ENCODE measurements around the gene BDNF. TPM values are rescaled to one million over a fixed set of nuclear protein-coding genes. Genes with fewer than 3 reads are reported as not detected.

Gene BDNF
- total and polyA plus RNA-seq, 2 donors (not counting 3 experiments of a cell fraction or from before 2014, with no cell fraction given), result 3.1 to 3.6 TPM

- peak; percentile 18 for DNase-seq (ENCODE audit: low read depth, low spot score)
- no peaks in the 10 kb centered on the region for H3K79me2 ChIP-seq (ENCODE audit: control insufficient read depth, insufficient read depth, low read length)
- no peak overlapping the region for H3K4me2 ChIP-seq (ENCODE audit: insufficient read depth, low read length)
- no peak overlapping the region for H3K27ac ChIP-seq (ENCODE audit: insufficient read depth, low read depth, low read length)
- CTCF ChIA-PET, result no interaction called here
- intact Hi-C loops (cut with micrococcal nuclease), result no loop called here
- no peaks in the 10 kb centered on the region for H4K20me1 ChIP-seq (replicated peaks; ENCODE audit: control insufficient read depth, extremely low read depth, insufficient read depth, low read length)
- H3K9me3 ChIP-seq (replicated peaks; ENCODE audit: control insufficient read depth, insufficient read depth, low read length), result no peaks in the 10 kb centered on the region
- no peaks in the 10 kb centered on the region for H3K9me1 ChIP-seq (replicated peaks; ENCODE audit: control insufficient read depth, extremely low read depth, insufficient read depth, low read length)
- dilution Hi-C loops (cut with MboI; ENCODE audit: extremely low pct_ligation_motif_present, low sequenced_read_pairs), result no loop called here
- POLR2A ChIA-PET, result no interaction called here
- FAIRE-seq, result no peak
- no peak overlapping the region for H3K4me3 ChIP-seq (replicated peaks in 1 of 3; ENCODE audit: insufficient read depth in 1 of 3, low read depth in 1 of 3, low read length in 3 of 3)
- H3K36me3 ChIP-seq (ENCODE audit: control insufficient read depth in 2 of 2, extremely low read depth in 1 of 2, insufficient read depth in 2 of 2, low read length in 2 of 2), result no peaks in the 10 kb centered on the region
- no TSS peak for BruUV-seq (replicated peaks)
- H2AFZ ChIP-seq (ENCODE audit: low read depth, low read length), result no peak overlapping the region
- peaks cover 10 to 18% of the 10 kb centered on the region in 2 experiments for H3K27me3 ChIP-seq (ENCODE audit: control insufficient read depth in 2 of 2, insufficient read depth in 2 of 2, low read length in 2 of 2)
- TF ChIP-seq GATA2 (IDR thresholded peaks at IDR 0.05; ENCODE audit: insufficient read depth, insufficient read length, low read depth, low read length), result no peak
- no peak for TF ChIP-seq FOS (IDR thresholded peaks at IDR 0.05; ENCODE audit: borderline replicate concordance, insufficient read depth, low read length)
- TF ChIP-seq MAX (IDR thresholded peaks at IDR 0.05; ENCODE audit: insufficient read depth, insufficient read length), result no peak
- TF ChIP-seq JUN (IDR thresholded peaks at IDR 0.05; ENCODE audit: borderline replicate concordance, insufficient read depth, insufficient read length, low read depth), result no peak
- TF ChIP-seq EZH2 (IDR thresholded peaks at IDR 0.05; ENCODE audit: borderline replicate concordance, low read depth, low read length, severe bottlenecking), result no peak
- TF ChIP-seq POLR2AphosphoS5 (IDR thresholded peaks at IDR 0.05; ENCODE audit: insufficient read depth, low read depth, low read length), result no peak
- no peak for TF ChIP-seq CTCF (IDR thresholded peaks at IDR 0.05; ENCODE audit: extremely low read depth in 1 of 2, insufficient read depth in 1 of 2, low read depth in 1 of 2, low read length in 2 of 2)
- no peak for TF ChIP-seq POLR2A (IDR thresholded peaks at IDR 0.05; ENCODE audit: low read depth, low read length)
- TF ChIP-seq MYC (IDR thresholded peaks at IDR 0.05; ENCODE audit: low read depth, low read length), result no peak
- no peak overlapping the region for H3K9ac ChIP-seq (replicated peaks; ENCODE audit: extremely low read depth, insufficient read depth, low read length)
- H3K4me1 ChIP-seq (ENCODE audit: control insufficient read depth, extremely low read depth, insufficient read depth, low read length), result no peaks in the 10 kb centered on the region
These were observed 40.2 kb upstream of the BDNF start for GRCh38 chr11:27740362-27741013.

Measured in endothelial cell of umbilical vein (primary cell).